ENCODE data around the gene PHF2.

DNA sequence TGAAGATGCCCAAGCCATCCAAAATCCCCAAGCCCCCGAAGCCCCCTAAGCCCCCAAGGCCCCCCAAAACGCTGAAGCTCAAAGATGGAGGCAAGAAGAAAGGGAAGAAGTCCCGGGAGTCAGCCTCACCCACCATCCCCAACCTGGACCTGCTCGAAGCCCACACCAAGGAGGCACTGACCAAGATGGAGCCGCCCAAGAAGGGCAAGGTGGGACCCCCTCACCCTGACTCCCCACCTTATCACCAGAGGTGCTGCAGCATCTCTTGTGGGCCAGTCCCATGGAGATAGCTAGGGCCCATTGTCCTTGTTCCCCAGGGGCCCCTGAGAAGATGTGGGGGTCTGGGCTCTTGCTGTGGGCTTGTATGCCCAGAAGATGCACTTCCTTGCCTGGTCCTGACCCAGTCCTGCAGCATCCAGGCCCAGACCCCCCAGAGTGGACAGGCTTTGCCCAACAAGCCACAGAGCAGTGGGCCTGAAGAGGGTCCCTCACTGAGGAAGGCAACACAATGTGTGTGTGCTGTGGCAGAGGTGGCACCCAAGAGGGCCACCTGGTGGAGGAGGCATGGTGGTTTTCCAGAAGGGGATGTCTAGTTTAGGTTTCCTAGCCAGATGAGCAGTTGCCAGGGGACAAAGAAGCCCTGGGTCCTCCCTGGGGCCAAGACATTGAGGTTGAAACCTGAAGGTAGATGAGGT is 84.1 kb downstream of the PHF2 start:
- TF ChIP-seq POLR2A (IDR thresholded peaks at IDR 0.05) (no peak), POLR2AphosphoS5 (IDR thresholded peaks at IDR 0.05) (no peak), EP300 (IDR thresholded peaks at IDR 0.05; ENCODE audit: low read depth) (no peak)
- TF ChIP-seq, protein P1, sequence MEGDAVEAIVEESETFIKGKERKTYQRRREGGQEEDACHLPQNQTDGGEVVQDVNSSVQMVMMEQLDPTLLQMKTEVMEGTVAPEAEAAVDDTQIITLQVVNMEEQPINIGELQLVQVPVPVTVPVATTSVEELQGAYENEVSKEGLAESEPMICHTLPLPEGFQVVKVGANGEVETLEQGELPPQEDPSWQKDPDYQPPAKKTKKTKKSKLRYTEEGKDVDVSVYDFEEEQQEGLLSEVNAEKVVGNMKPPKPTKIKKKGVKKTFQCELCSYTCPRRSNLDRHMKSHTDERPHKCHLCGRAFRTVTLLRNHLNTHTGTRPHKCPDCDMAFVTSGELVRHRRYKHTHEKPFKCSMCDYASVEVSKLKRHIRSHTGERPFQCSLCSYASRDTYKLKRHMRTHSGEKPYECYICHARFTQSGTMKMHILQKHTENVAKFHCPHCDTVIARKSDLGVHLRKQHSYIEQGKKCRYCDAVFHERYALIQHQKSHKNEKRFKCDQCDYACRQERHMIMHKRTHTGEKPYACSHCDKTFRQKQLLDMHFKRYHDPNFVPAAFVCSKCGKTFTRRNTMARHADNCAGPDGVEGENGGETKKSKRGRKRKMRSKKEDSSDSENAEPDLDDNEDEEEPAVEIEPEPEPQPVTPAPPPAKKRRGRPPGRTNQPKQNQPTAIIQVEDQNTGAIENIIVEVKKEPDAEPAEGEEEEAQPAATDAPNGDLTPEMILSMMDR (IDR thresholded peaks at IDR 0.05): no peak
